ENCODE measurements around the gene PJVK.
"Not testable (repeated sequence)": the region's sequence is repeated elsewhere in the genome, so short reads cannot be mapped to it uniquely, and the experiment has no call there.

The PJVK gene, protein sequence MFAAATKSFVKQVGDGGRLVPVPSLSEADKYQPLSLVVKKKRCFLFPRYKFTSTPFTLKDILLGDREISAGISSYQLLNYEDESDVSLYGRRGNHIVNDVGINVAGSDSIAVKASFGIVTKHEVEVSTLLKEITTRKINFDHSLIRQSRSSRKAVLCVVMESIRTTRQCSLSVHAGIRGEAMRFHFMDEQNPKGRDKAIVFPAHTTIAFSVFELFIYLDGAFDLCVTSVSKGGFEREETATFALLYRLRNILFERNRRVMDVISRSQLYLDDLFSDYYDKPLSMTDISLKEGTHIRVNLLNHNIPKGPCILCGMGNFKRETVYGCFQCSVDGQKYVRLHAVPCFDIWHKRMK

DNA sequence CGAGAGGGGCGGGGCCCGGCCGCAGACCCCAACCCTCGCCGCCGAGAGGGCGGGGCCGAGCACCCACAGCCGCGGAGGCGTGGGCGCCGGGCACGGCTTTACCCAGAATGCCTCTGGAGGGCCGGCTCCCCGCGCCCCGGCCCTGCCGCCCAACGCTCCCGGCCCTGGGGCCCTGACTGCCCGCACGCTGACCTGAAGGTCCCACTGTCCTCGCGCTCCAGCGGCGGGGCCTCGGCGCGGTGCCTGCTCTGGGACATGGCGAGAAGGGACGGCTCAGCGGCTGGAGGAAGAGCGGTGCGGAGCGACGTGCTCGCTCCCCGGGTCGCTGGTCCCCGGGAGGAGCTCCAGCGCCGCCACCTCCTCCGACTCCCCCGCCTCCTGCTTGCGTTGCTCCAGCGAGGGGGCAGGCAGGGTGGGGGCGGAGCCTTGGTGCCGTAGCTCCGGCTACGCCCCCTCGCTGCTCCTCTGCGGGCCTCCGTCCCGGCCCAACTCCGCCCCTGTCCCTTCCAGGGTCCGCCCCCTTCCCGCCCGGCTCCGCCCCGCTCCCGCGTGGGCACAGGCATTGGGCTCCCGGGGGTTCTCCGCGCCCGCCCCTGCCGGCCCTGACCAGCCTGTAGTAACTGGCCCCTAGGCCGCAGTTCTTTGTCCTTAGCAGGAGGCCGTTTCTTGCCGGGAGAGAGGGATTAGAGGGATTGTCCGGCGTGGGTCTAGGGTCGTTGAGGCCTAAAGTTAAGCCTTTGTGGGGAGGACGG, at the start of gene PJVK, which contains the start of gene PRKRA:
TSS of gene PJVK (plus strand) at position 605 of the 752 bp plus-strand sequence. CDS start 2,032 bp downstream, outside the sequence.
TSS of gene PRKRA (minus strand) at position 402 of the 752 bp plus-strand sequence. CDS start at position 257, 145 bp downstream.
- peak within 1 kb of the TSS; percentile 92 for H3K27ac ChIP-seq
- TF ChIP-seq, protein P1, sequence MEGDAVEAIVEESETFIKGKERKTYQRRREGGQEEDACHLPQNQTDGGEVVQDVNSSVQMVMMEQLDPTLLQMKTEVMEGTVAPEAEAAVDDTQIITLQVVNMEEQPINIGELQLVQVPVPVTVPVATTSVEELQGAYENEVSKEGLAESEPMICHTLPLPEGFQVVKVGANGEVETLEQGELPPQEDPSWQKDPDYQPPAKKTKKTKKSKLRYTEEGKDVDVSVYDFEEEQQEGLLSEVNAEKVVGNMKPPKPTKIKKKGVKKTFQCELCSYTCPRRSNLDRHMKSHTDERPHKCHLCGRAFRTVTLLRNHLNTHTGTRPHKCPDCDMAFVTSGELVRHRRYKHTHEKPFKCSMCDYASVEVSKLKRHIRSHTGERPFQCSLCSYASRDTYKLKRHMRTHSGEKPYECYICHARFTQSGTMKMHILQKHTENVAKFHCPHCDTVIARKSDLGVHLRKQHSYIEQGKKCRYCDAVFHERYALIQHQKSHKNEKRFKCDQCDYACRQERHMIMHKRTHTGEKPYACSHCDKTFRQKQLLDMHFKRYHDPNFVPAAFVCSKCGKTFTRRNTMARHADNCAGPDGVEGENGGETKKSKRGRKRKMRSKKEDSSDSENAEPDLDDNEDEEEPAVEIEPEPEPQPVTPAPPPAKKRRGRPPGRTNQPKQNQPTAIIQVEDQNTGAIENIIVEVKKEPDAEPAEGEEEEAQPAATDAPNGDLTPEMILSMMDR (conservative IDR thresholded peaks at IDR 0.05; ENCODE audit: low read depth), result no peak
- peak; percentile 95 for DNase-seq (ENCODE audit: low spot score)
- CTCF ChIA-PET, result interaction anchor here (0.8 kb wide), 1 partner anchor 86 kb away, joined by 3 read pairs; no protein-coding TSS in a partner anchor
- POLR2A ChIA-PET (ENCODE audit: low non-redundant PET), result interaction anchor here (0.8 to 1.2 kb wide), 2 partner anchors 12 to 120 kb away, joined by 3 read pairs; no protein-coding TSS in a partner anchor

DNA sequence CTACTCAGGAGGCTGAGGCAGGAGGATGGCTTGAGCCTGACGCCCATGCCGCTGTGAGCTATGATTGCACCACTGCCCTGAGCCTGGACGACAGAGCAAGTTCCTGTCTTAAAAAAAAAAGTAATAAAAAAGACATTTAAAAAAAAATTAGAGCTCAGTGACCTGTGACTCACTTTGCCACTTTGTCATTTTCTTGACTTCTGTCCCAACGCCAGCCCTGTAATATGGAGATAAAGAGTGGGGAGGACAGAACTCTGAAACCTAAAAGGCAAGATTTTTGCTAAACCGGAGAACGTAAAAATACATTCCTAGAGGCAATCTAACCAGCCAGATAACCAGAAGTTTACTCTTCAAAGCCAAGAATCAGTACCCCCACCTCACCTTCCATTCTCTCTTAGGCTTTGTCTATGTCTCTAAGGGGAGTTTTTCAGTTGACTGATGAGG, 49.2 kb upstream of the PJVK start:
- no peak for DNase-seq (ENCODE audit: low spot score)
- ChIA-PET POLR2A (ENCODE audit: low non-redundant PET) (no interaction called here), CTCF (no interaction called here)
- H3K27ac ChIP-seq, result no peak overlapping the region
- TF ChIP-seq, protein P1 (conservative IDR thresholded peaks at IDR 0.05; ENCODE audit: low read depth), result no peak

DNA sequence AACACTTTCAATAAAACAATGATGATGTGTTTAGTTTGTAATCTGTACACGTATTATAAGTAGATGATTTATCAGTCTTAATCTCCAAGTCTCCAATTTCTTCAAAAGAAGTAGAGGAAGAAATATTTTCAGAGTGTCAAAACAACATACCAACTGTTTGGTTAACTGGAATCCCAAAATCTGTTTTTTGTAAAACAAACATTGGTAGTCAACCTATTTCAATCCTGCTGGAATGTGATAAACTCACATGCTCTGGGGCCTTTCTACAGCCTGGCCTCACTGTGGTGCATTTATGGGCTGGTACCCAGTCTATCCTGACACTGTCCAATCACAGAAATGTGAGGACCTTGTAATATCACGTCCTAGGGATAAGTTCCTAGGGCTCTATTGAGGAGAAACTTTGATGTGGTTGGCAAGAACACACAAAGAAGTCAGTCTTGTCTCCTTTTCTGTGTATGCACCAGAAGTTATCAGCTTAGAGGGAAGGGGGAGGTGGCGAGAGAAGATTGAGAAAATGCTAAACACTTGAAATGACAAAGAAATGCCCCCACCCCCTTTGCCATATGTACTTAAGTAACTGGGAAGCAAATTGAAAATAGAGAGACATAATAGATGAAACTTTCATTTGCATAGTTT, 47.4 kb upstream of the PJVK start:
- CTCF ChIA-PET, result interaction anchor here (1.0 to 3.1 kb wide), 2 partner anchors 10 to 24 kb away, joined by 4 to 14 read pairs; no protein-coding TSS in a partner anchor
- TF ChIP-seq, protein P1 (conservative IDR thresholded peaks at IDR 0.05; ENCODE audit: low read depth), result no peak
- H3K27ac ChIP-seq, result no peak overlapping the region
- DNase-seq (ENCODE audit: low spot score), result no peak
- POLR2A ChIA-PET (ENCODE audit: low non-redundant PET), result no interaction called here

DNA sequence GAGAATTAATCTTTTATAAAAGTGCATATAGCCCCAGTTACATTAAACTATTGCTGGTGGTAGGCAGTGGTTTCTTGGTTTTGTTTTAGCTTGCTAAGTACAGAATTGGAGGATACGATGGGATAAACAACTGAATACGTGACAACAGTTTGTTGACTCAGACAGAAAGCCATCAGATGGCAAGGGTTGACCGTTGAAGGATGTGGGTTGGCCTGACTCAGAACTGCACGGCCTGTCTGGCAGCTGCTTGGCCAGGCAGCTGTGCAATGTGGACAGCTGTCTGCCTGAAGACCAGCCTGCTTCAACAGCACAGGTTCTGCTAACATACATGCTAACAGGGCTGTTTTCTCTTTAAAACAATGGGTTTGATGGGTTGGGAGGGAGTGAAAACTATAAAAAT, 46.8 kb upstream of the PJVK start:
- H3K27ac ChIP-seq, result no peak overlapping the region
- CTCF ChIA-PET, result interaction anchor here (1.0 to 3.1 kb wide), 2 partner anchors 10 to 24 kb away, joined by 4 to 14 read pairs; no protein-coding TSS in a partner anchor
- DNase-seq (ENCODE audit: low spot score), result no peak
- TF ChIP-seq, protein P1 (conservative IDR thresholded peaks at IDR 0.05; ENCODE audit: low read depth), result no peak
- POLR2A ChIA-PET (ENCODE audit: low non-redundant PET), result no interaction called here

DNA sequence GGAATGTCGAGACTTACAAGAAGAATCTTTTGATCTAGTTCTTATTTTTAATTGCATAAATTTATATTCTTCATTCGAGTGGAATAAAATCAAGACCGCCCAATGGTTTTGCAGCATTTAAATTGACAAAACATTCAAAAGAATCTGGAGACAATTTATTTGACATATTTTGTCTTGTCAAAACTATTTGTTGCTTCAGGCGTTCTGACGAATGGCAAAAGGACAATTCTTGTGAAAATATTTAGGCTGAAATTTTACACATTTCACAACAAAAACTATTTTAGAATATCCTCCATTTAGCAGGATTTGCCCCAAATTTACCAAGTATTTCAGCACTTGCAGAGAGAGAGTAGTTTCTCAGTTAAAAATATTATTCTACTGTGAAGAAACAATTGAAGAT, 41.9 kb upstream of the PJVK start:
- TF ChIP-seq, protein P1 (conservative IDR thresholded peaks at IDR 0.05; ENCODE audit: low read depth), result no peak
- no peak for DNase-seq (ENCODE audit: low spot score)
- no peak overlapping the region for H3K27ac ChIP-seq
- POLR2A ChIA-PET (ENCODE audit: low non-redundant PET), result no interaction called here
- CTCF ChIA-PET, result no interaction called here

DNA sequence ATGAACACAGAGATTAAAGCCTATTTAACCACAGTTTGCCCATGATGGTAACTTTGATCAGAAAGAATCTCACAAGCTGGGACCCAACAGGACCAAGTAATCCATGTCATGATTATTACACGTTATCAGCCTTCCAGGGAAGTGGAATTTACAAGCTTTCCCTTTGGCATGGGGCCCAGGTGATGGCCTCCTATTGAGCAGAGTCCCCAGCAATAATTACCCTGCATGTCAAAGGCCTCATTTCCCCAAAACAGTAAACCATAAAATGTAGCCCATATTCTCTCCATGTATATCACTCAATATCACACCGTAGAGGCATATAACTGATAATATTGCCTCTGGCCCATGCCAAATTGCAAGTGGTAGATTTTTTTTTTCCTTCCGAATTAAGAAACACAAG, 39.1 kb upstream of the PJVK start:
- POLR2A ChIA-PET (ENCODE audit: low non-redundant PET), result no interaction called here
- CTCF ChIA-PET, result no interaction called here
- TF ChIP-seq, protein P1 (conservative IDR thresholded peaks at IDR 0.05; ENCODE audit: low read depth), result no peak
- DNase-seq (ENCODE audit: low spot score), result no peak
- H3K27ac ChIP-seq, result no peak overlapping the region

DNA sequence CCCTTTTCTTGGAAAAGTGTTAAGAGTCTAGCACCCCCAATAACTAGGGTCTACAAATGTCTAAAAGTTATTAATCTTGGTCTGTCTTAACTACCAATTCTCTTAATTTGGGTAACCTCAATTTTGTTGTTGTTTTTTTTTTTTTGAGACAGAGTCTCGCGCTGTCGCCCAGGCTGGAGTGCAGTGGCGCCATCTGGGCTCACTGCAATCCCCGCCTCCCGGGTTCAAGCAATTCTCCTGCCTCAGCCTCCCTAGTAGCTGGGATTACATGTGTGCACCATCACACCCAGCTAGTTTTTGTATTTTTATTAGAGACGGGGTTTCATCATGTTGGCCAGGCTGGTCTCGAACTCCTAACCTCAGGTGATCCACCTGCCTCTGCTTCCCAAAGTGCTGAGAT, 38.7 kb upstream of the PJVK start:
- H3K27ac ChIP-seq; CTCF ChIA-PET; POLR2A ChIA-PET (ENCODE audit: low non-redundant PET); DNase-seq (ENCODE audit: low spot score): not testable (repeated sequence)
